Naive thymus-derived CD8-positive, alpha-beta T cell (primary cell): ENCODE measurements around the gene BSDC1. TPM values are rescaled to one million over a fixed set of nuclear protein-coding genes. Genes with fewer than 3 reads are reported as not detected.
A peak's percentile ranks its signal among the peaks of the same experiment; 100 is the strongest.
"Not testable (repeated sequence)": the region's sequence is repeated elsewhere in the genome, so short reads cannot be mapped to it uniquely, and the experiment has no call there.

Experiments
- ATAC-seq, 2 donors: fragments of 150-1000 bp; cut with Tn5 transposase in 1 of 2; sonication (Bioruptor Pico), chemical (Tn5 transposase) in 1 of 2; 1 replicate in 1 of 2; 2 replicates in 1 of 2; pipeline ENCODE4 v1.10.0; 2021; ENCODE audit warnings: mild to moderate bottlenecking in 2 of 2, moderate library complexity in 2 of 2
- POLR2A ChIA-PET: fragments of 350-600 bp; sonication (Branson Sonifier 250); formaldehyde crosslinking; loops from one replicate; lab custom pipeline; 2021; ENCODE audit warnings: antibody characterized with exemption; lab: Charles Lee
- DNase-seq, 10 donors: peaks; one replicate each; pipeline versions ENCODE4 v3.0.0 to v3.0.0-alpha.2; 2020 to 2022
- H3K27ac Mint-ChIP-seq, 10 donors: one replicate each; pipeline ENCODE4 v1.8.0; 2020 to 2022; ENCODE audit warnings: mild to moderate bottlenecking in 10 of 10, mixed read lengths in 10 of 10, moderate library complexity in 4 of 10, inconsistent platforms in 1 of 10
- H3K27me3 Mint-ChIP-seq, 5 donors: one replicate each; pipeline ENCODE4 v1.8.0; 2021 to 2022; ENCODE audit warnings: mixed read lengths in 5 of 5
- H3K36me3 Mint-ChIP-seq, 3 donors: one replicate each; pipeline ENCODE4 v1.8.0; 2020 to 2022; ENCODE audit warnings: mixed read lengths in 3 of 3, mild to moderate bottlenecking in 2 of 3, inconsistent platforms in 1 of 3
- H3K4me1 Mint-ChIP-seq, 4 donors: one replicate each; pipeline ENCODE4 v1.8.0; 2021 to 2022; ENCODE audit warnings: mixed read lengths in 4 of 4
- H3K4me3 Mint-ChIP-seq, 10 donors: one replicate each; pipeline ENCODE4 v1.8.0; 2020 to 2022; ENCODE audit warnings: mild to moderate bottlenecking in 10 of 10, mixed read lengths in 10 of 10, moderate library complexity in 6 of 10, inconsistent platforms in 1 of 10
- H3K9me3 Mint-ChIP-seq, 9 donors: one replicate each; pipeline ENCODE4 v1.8.0; 2020 to 2022; ENCODE audit warnings: mixed read lengths in 9 of 9, mild to moderate bottlenecking in 3 of 9, inconsistent platforms in 1 of 9, moderate library complexity in 1 of 9
- polyA plus RNA-seq, 3 donors: library from polyadenylated mRNA; unstranded; fragments of 300-500 nt; fragmentation: Illumina TruSeq; gene quantifications; one replicate each; pipeline ENCODE4 v1.2.3, GENCODE V29; 2021
- total RNA-seq, 8 experiments: library from RNA in 2 of 8; stranded (reverse) in 2 of 8; gene quantifications; one replicate each; pipeline ENCODE4 v1.2.3 and lab custom pipeline; 2021 to 2026

The BSDC1 gene
- total and polyA plus RNA-seq, 5 experiments from 2014 or later: 29.5 to 113 (median 39.6) TPM

DNA sequence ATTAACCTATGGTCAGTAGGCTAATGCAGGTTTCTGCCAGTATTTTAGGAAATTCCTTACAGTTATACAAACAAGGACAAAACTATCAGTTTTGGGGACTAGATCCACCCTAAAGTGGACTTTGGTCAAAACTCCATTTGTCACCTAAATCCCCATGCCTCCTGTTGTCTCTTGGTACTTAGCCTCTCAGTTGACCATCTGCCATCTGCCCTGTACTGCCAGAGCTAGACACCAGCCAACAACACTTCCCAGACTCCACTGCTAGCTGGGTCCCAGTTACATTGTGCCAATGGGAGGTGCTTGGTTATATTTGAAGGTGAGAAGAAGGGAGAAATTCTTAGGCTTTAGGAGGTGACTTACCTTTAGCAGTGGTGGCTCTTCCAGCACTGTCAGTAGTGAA, 17.0 kb upstream of the BSDC1 start:
- POLR2A ChIA-PET: interaction anchor here (1.0 kb wide), 1 partner anchor 17 kb away, joined by 5 read pairs; the partner anchor contains the start of gene BSDC1
- no peaks in the 10 kb centered on the region for H3K9me3 Mint-ChIP-seq
- peaks cover 0 to 12% (median 6%) of the 10 kb centered on the region in 5 donors for H3K27me3 Mint-ChIP-seq
- no peak overlapping the region for H3K27ac Mint-ChIP-seq
- peaks cover 2 to 6% (median 3%) of the 10 kb centered on the region in 4 donors for H3K4me1 Mint-ChIP-seq
- no peak for DNase-seq
- H3K4me3 Mint-ChIP-seq: no peak overlapping the region
- H3K36me3 Mint-ChIP-seq: no peaks in the 10 kb centered on the region
- no peak for ATAC-seq

DNA sequence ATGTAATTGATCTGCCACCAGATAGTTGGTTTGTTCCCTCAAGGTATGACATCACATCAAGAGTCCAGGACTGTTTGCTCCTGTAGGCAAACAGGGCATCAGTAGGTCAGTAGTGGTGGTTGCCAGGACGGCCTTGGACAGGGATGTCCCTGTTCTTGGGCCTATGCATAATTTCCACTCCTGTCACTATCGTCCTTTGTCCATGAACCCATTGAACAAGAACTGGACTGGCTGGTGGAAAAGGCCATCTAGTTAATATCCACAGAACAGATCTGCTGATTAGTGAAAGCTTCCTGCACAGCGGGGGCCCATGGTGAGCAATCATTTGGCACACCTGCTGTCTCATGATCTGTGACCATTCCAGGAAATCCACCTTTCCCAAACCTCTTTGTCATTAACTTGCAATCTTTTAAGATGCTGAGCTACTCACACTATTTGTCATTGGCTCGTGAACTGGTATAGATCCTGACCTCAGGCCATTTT, 12.4 kb upstream of the BSDC1 start:
- H3K27ac Mint-ChIP-seq: peak overlapping the region in 1 of 10 donors; percentile 36
- H3K36me3 Mint-ChIP-seq: no peaks in the 10 kb centered on the region

DNA sequence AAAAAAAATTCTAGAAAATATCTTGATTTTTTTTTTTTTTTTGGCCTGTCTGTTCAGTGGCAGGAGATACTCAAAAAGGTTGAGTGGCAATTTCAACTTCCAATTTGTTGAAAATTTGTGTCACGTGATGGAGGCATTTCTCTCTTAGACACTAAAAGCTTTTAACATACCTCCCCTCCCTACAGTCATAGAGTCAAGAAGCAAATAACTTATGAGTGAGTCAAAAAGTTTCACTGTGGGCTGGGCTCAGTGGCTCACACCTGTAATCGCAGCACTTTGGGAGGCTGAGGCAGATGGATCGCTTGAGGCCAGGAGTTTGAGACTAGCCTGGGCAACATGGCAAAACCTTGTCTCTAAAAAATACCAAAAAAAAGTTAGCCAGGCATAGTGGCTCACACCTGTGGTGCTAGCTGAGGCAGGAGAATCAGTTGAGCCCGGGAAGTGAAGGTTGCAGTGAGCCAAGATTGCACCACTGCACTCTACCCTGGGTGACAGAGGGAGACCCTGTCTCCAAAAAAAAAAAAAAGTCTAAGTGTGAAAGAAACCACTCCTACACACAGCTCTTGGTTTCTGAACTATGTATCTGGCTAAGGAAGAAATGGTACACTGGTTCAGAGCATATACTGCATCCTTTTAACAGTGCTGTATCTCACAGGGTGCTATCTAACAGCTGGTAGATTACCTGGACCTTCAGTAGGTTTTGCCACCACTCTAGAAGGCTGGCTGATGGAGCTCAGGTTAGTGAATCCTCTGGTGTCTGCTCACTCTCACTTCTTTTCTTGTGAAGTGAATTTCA, 11.6 kb upstream of the BSDC1 start:
- peaks cover 0 to 3% (median 0%) of the 10 kb centered on the region in 5 donors for H3K27me3 Mint-ChIP-seq

More for the DNA sequence above, 12.4 kb upstream of the BSDC1 start:
- peaks cover 0 to 3% (median 0%) of the 10 kb centered on the region in 5 donors for H3K27me3 Mint-ChIP-seq
- H3K9me3 Mint-ChIP-seq: no peaks in the 10 kb centered on the region
- POLR2A ChIA-PET: interaction anchor here (0.9 kb wide), 1 partner anchor 13 kb away, joined by 6 read pairs; the partner anchor contains the start of gene BSDC1
- ATAC-seq (no peak), DNase-seq (no peak)
- H3K4me1 Mint-ChIP-seq: no peaks in the 10 kb centered on the region
- no peak overlapping the region for H3K4me3 Mint-ChIP-seq

DNA sequence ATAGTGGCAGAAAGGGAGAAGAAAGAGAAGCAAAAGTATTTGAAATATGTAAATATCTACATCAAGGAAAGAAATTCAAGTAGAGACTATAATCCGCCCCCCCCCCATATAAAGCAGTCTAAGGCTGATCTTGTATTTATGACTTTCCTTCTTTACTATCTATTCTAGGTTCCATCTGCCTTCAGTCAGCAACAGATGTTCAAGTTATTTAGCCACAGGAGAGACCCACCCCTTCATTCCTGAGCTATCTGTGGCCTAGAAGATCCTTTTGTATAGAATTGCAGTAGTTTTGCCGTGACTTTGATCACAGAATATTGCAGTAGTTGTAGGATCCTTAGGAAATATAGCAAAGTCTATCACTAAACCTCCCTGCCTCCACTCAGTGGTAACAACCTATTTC, 10.7 kb upstream of the BSDC1 start:
- no peaks in the 10 kb centered on the region for H3K9me3 Mint-ChIP-seq
- ATAC-seq (no peak), DNase-seq (no peak)
- no peak overlapping the region for H3K4me3 Mint-ChIP-seq
- no peak overlapping the region for H3K27ac Mint-ChIP-seq
- no peaks in the 10 kb centered on the region for H3K36me3 Mint-ChIP-seq
- peaks cover 0 to 4% (median 0%) of the 10 kb centered on the region in 4 donors for H3K4me1 Mint-ChIP-seq
- POLR2A ChIA-PET: no interaction called here
- H3K27me3 Mint-ChIP-seq: peaks cover 0 to 3% (median 0%) of the 10 kb centered on the region in 5 donors

More for the DNA sequence above, 11.6 kb upstream of the BSDC1 start:
- Mint-ChIP-seq H3K36me3 (no peaks in the 10 kb centered on the region), H3K4me3 (no peak overlapping the region), H3K4me1 (peaks cover 0 to 1% (median 0%) of the 10 kb centered on the region in 4 donors), H3K27ac (no peak overlapping the region), H3K9me3 (no peaks in the 10 kb centered on the region)
- no peak for ATAC-seq
- no peak for DNase-seq
- POLR2A ChIA-PET: interaction anchor here (0.9 kb wide), 1 partner anchor 12 kb away, joined by 6 read pairs; the partner anchor contains the start of gene BSDC1

DNA sequence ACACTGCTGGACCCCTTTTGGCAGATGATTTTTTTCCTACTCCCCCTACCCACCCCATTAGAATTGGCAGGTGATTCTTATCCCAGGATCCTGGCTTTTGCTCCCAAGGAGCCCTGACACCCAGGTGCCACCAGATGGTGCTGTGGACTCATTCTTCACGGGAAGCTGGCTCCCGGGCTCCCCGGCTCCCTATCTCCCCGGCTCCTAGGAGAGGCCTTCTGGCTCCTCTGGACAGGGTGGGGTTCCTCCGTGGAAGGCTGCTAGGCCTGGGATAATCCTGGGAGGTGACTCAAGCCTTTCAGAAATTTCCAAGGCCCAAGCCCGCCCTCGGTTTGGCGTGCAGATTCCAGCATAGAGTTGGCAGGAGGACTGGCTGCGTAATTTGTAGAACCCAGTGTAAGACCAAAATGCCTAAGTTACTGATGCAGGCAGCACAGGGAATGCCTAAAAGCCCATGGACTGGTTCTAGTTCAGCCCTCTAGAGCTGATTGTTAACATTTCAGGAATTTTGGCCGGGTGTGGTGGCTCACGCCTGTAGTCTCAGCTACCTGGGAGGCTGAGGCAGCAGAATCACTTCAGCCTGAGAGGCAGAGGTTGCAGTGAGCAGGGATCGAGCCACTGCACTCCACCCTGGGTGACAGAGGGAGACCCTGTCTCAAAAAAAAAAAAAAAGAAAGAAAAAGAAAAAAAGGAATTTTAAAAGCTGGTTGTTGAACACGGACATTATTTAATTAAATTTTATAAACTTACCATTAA, 6.8 kb upstream of the BSDC1 start:
- Mint-ChIP-seq H3K36me3 (no peaks in the 10 kb centered on the region), H3K27ac (peak overlapping the region in 2 of 10 donors; percentile 21 to 68), H3K27me3 (peaks cover 0 to 3% (median 0%) of the 10 kb centered on the region in 5 donors), H3K4me3 (no peak overlapping the region), H3K9me3 (no peaks in the 10 kb centered on the region), H3K4me1 (peaks cover 0 to 4% (median under 1%) of the 10 kb centered on the region in 4 donors)
- peak; percentile 58 to 84 for ATAC-seq
- POLR2A ChIA-PET: interaction anchor here (0.6 to 1.3 kb wide), 2 partner anchors 65 to 93 kb away, joined by 3 to 4 read pairs; partner anchors contain the start of gene MARCKSL1
- DNase-seq: peak in 9 of 10 donors; percentile 9 to 48 (median 40)

DNA sequence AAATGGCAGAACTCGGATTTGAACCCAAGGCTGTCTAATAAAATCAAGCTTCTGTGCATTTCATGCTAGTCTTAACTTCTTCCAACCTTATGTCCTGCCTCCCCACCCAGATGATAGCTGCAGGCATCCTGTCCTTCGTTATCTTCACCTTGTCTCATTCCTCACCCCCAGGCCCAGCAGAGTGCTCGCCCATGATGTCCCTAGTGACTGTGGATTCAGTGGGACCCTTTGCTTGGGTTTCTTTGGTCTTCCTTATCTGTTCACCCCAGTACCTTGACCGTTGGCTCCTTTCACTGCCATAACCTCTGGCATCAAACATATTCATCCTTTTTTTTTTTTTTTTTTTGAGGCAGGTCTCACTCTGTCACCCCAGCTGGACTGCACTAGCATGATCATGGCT, 5.6 kb upstream of the BSDC1 start:
- no peaks in the 10 kb centered on the region for H3K9me3 Mint-ChIP-seq

DNA sequence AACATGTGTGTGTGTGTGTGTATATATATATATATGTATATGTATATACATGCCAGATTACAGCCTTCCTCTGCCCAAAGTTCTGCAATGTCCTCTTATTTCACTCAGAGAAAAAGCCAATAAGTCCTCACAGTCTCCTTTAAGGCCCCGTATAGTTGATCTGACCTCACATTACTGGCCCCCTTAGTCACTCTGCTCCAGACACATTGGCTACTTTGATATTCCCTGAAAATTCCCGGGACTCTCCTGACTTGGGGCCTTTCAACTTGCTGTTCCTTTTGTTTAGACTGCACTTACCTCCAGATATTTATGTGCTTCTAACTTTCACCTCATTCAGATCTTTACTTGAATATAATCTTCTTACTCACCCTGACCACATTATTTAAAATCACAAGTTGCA, 4.2 kb upstream of the BSDC1 start:
- ATAC-seq (no peak), DNase-seq (no peak)
- Mint-ChIP-seq H3K36me3 (no peaks in the 10 kb centered on the region), H3K9me3 (no peaks in the 10 kb centered on the region), H3K27me3 (peaks cover 0 to 3% (median 0%) of the 10 kb centered on the region in 5 donors), H3K4me1 (peaks cover 10 to 21% (median 19%) of the 10 kb centered on the region in 4 donors), H3K4me3 (no peak overlapping the region), H3K27ac (peak overlapping the region in 2 of 10 donors; percentile 45 to 51)
- POLR2A ChIA-PET: no interaction called here

More for the DNA sequence above, 5.6 kb upstream of the BSDC1 start:
- Mint-ChIP-seq H3K4me1 (peaks cover 5 to 12% (median 7%) of the 10 kb centered on the region in 4 donors), H3K4me3 (no peak overlapping the region), H3K36me3 (no peaks in the 10 kb centered on the region), H3K27ac (no peak overlapping the region), H3K27me3 (peaks cover 0 to 3% (median 0%) of the 10 kb centered on the region in 5 donors)
- ATAC-seq (no peak), DNase-seq (no peak)
- POLR2A ChIA-PET: interaction anchor here (1.4 kb wide), 1 partner anchor 12 kb away, joined by 5 read pairs; no protein-coding TSS in a partner anchor

DNA sequence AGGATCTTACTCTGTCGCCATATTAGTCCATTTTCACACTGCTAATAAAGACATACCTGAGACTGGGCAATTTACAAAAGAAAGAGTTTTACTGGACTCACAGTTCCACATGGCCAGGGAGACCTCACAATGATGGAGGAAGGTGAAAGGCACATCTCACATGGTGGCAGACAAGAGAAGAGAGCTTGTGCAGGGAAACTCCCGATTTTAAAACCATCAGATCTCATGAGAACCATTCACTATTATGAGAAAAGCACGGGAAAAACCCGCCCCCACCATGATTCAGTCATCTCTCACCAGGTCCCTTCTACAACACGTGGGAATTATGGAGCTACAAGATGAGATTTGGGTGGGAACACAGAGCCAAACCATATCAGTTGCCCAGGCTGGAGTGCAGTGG, 2.3 kb upstream of the BSDC1 start:
- Mint-ChIP-seq H3K4me1 (peaks cover 15 to 34% (median 31%) of the 10 kb centered on the region in 4 donors), H3K27ac (peak overlapping the region in 1 of 10 donors; percentile 67)
- not testable (repeated sequence) for H3K4me3 Mint-ChIP-seq, H3K9me3 Mint-ChIP-seq, H3K27me3 Mint-ChIP-seq, DNase-seq, H3K36me3 Mint-ChIP-seq, ATAC-seq
- POLR2A ChIA-PET: interaction anchor here (1.1 kb wide), 1 partner anchor 11 kb away, joined by 7 read pairs; no protein-coding TSS in a partner anchor

DNA sequence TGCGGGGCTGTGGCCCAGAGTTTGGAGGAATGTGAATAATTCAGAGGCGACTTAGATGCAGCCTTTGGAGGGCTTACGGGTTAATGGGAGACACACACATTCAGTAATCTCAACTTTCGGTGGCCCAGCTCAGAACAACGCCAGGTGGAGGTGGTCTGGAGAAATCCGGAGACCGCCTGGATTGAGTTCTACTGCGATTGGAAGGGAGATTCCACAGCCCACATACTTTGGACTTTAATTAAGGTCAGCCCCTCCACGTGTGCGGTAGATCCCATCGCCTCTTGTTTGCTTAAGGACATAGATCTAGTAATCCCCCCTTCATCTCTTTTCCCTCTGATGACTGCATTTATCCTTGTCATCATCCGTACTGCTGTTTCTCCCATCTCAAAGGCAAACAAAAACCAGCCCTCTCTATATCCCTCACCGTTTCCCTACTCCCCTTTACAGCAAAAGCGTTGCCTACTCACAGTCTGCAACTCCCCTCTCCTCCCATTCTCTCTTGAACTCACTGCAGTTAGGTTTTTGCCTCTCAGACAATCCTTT, 720 bp upstream of the BSDC1 start:
- Mint-ChIP-seq H3K9me3 (no peaks in the 10 kb centered on the region), H3K27me3 (no peaks in the 10 kb centered on the region), H3K27ac (peak overlapping the region; percentile 98 to 100 (median 100)), H3K4me1 (peaks cover 15 to 32% (median 30%) of the 10 kb centered on the region in 4 donors), H3K36me3 (peaks cover 0 to 5% (median 0%) of the 10 kb centered on the region in 3 donors), H3K4me3 (peak overlapping the region; percentile 91 to 100 (median 100))
- DNase-seq (no peak), ATAC-seq (peak; percentile 1 to 2)
- POLR2A ChIA-PET: interaction anchor here (0.7 to 2.1 kb wide), 33 partner anchors 10 to 860 kb away, joined by 3 to 16 read pairs (median 5); partner anchors contain the start of genes CCDC28B, HDAC1, KHDRBS1 and KPNA6

DNA sequence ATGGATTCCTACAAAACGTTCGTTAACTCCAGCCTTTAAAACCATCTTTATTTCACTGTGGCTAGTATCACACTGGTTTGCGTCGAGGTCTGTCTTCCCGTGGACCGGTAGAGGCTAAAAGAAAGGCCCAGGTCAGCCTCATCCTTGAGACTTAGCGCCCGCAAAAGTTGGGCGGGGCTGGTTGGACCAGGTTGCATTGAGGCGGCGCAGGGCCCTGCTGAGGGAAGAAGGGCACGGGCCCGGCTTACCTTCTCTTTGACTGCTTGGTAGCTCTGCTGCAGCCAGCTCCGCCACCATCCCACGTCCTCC, 455 bp downstream of the BSDC1 start:
- ATAC-seq (peak; percentile 21 to 25), DNase-seq (no peak)
- peaks cover 15 to 32% (median 30%) of the 10 kb centered on the region in 4 donors for H3K4me1 Mint-ChIP-seq
- peak overlapping the region; percentile 91 to 100 (median 100) for H3K4me3 Mint-ChIP-seq
- H3K36me3 Mint-ChIP-seq: peaks cover 0 to 5% (median 0%) of the 10 kb centered on the region in 3 donors
- POLR2A ChIA-PET: interaction anchor here (0.6 to 2.1 kb wide), 27 partner anchors 9 to 862 kb away, joined by 3 to 16 read pairs (median 6); partner anchors contain the start of genes CCDC28B, HDAC1, KPNA6 and LCK
- no peaks in the 10 kb centered on the region for H3K9me3 Mint-ChIP-seq
- H3K27ac Mint-ChIP-seq: peak overlapping the region; percentile 98 to 100 (median 100)
- H3K27me3 Mint-ChIP-seq: no peaks in the 10 kb centered on the region

DNA sequence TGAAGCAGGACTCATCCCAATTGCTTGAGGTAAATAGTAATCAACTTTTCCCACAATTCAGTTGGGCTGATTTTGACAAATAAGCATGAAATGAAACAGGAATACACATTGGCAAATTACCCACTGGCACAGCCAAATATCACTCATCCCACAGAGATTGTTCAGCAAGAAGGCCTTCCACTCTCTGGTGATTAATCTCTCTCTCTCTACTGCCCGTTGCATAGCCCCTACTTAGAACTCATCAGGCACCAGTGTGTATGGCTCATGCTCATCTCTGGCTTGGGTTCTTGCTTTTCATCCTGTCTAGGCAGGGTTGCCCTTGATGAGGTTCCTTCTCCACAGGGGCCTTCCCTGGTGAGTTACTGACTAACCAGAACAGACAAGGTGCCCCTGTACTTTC, 1.1 kb downstream of the BSDC1 start:
- Mint-ChIP-seq H3K4me3 (peak overlapping the region; percentile 91 to 100 (median 100)), H3K4me1 (peaks cover 15 to 32% (median 30%) of the 10 kb centered on the region in 4 donors), H3K27me3 (no peaks in the 10 kb centered on the region), H3K36me3 (peaks cover 0 to 5% (median 0%) of the 10 kb centered on the region in 3 donors), H3K27ac (peak overlapping the region; percentile 98 to 100 (median 100)), H3K9me3 (no peaks in the 10 kb centered on the region)
- POLR2A ChIA-PET: interaction anchor here (0.6 to 2.1 kb wide), 8 partner anchors 8 to 444 kb away, joined by 3 to 16 read pairs (median 6); partner anchors contain the start of genes CCDC28B, MARCKSL1, TXLNA and ZBTB8OS
- ATAC-seq (no peak), DNase-seq (no peak)
